HCT116 (cell line): ENCODE results near the gene BET1L. TPM values are rescaled to one million over a fixed set of nuclear protein-coding genes. Genes with fewer than 3 reads are reported as not detected.

ENCODE experiments used
- ATAC-seq: fragments of 200-7000 bp; cut with Tn5 transposase; 2 replicates; pipeline ENCODE4 v1.9.1; 2020; ENCODE audit warnings: mild to moderate bottlenecking, moderate library complexity
- BruUV-seq: library from RNA; stranded (reverse); fragments of 400-500 nt; replicated peaks from 2 replicates; lab custom pipeline; 2021; lab: Mats Ljungman, UMichigan
- CTCF ChIA-PET: fragments of 300-600 bp; sonication (Branson Sonifier 250); formaldehyde crosslinking; loops from one replicate; lab custom pipeline; 2021; ENCODE audit warnings: antibody characterized with exemption; lab: Charles Lee
- POLR2A ChIA-PET: fragments of 300-600, 350-600 bp; sonication (Branson Sonifier 250); formaldehyde crosslinking; loops from one replicate; lab custom pipeline; 2021; ENCODE audit warnings: antibody characterized with exemption; lab: Charles Lee
- RAD21 ChIA-PET, 2 experiments: fragments of 300-600 bp; sonication (Branson Sonifier 250); formaldehyde crosslinking; loops; one replicate each; lab custom pipeline; 2023; ENCODE audit warnings: low total read pairs in 2 of 2; ENCODE audit not compliant: uncharacterized antibody in 2 of 2, unreplicated experiment in 2 of 2, low non-redundant PET in 1 of 2; lab: Charles Lee
- DNase-seq: peaks from one replicate; pipeline ENCODE4 v3.0.0-alpha.2; 2010; ENCODE audit warnings: low read depth, low spot score
- H2AFZ ChIP-seq: fragments of 200-600 bp; shearing (Covaris generic), sonication (generic); 2 replicates; pipeline ENCODE4 v1.6.1; 2017; ENCODE audit warnings: low read depth, mixed run types, mixed read lengths, antibody characterized with exemption, low read length; ENCODE audit not compliant: poor library complexity, severe bottlenecking
- H3K27ac ChIP-seq: 2 replicates; pipeline ENCODE4 v1.5.1; 2012; ENCODE audit warnings: low read depth, low read length
- H3K27me3 ChIP-seq: fragments of 200-600 bp; sonication (generic); 2 replicates; pipeline ENCODE4 v1.6.1; 2016; ENCODE audit warnings: mixed run types, low read length, mixed read lengths; ENCODE audit not compliant: insufficient read depth
- H3K36me3 ChIP-seq, 2 experiments: fragments of 200-500 bp in 1 of 2; fragments of 200-600 bp in 1 of 2; sonication (Bioruptor generic) in 1 of 2; sonication (generic) in 1 of 2; 2 replicates each; pipeline versions ENCODE4 v1.5.1 to v1.6.1; 2014 to 2016; ENCODE audit warnings: low read length in 2 of 2, inconsistent platforms in 1 of 2, mixed read lengths in 1 of 2, mixed run types in 1 of 2; ENCODE audit not compliant: insufficient read depth in 2 of 2, control insufficient read depth in 1 of 2
- H3K4me1 ChIP-seq, 2 experiments: fragments of 200-600 bp in 1 of 2; sonication (generic) in 1 of 2; 2 replicates each; pipeline versions ENCODE4 v1.5.1 to v1.6.1; 2012 to 2017; ENCODE audit warnings: low read length in 2 of 2, inconsistent platforms in 1 of 2, mild to moderate bottlenecking in 1 of 2, mixed read lengths in 1 of 2, mixed run types in 1 of 2, moderate library complexity in 1 of 2; ENCODE audit not compliant: insufficient read depth in 2 of 2, control insufficient read depth in 1 of 2
- H3K4me2 ChIP-seq: fragments of 200-600 bp; sonication (generic); 2 replicates; pipeline ENCODE4 v1.6.1; 2017; ENCODE audit warnings: mixed run types, low read length, mixed read lengths
- H3K4me3 ChIP-seq, 2 experiments: fragments of 200-600 bp in 1 of 2; sonication (generic) in 1 of 2; replicated peaks in 1 of 2; 2 replicates each; pipeline ENCODE4 v1.5.1; 2011 to 2016; ENCODE audit warnings: low read length in 2 of 2, control low read depth in 1 of 2, low read depth in 1 of 2, mild to moderate bottlenecking in 1 of 2, mixed read lengths in 1 of 2, mixed run types in 1 of 2
- H3K79me2 ChIP-seq: fragments of 200-600 bp; sonication (generic); 2 replicates; pipeline ENCODE4 v1.6.1; 2017; ENCODE audit warnings: mild to moderate bottlenecking, mixed run types, low read length, moderate library complexity, mixed read lengths; ENCODE audit not compliant: insufficient read depth
- H3K9ac ChIP-seq: fragments of 200-600 bp; sonication (generic); 2 replicates; pipeline ENCODE4 v1.6.1; 2016; ENCODE audit warnings: low read length, mixed read lengths
- H3K9me2 ChIP-seq: fragments of 200-600 bp; sonication (generic), shearing (Covaris generic); 2 replicates; pipeline ENCODE4 v1.6.1; 2017; ENCODE audit warnings: mixed run types, mild to moderate bottlenecking, moderate library complexity; ENCODE audit not compliant: insufficient read depth
- H3K9me3 ChIP-seq, 2 experiments: fragments of 200-500 bp in 1 of 2; fragments of 200-600 bp in 1 of 2; sonication (Bioruptor generic) in 1 of 2; sonication (generic) in 1 of 2; 2 replicates each; pipeline ENCODE4 v1.6.1; 2014 to 2017; ENCODE audit warnings: low read length in 2 of 2, mixed read lengths in 2 of 2, inconsistent platforms in 1 of 2, low read depth in 1 of 2, mild to moderate bottlenecking in 1 of 2, mixed run types in 1 of 2, moderate library complexity in 1 of 2; ENCODE audit not compliant: control insufficient read depth in 1 of 2, insufficient read depth in 1 of 2
- H4K20me1 ChIP-seq: fragments of 200-600 bp; sonication (generic), shearing (Covaris generic); 2 replicates; pipeline ENCODE4 v1.6.1; 2017; ENCODE audit warnings: mixed run types, mild to moderate bottlenecking, moderate library complexity; ENCODE audit not compliant: insufficient read depth
- CEBPB ChIP-seq: IDR thresholded peaks from 2 replicates; pipeline ENCODE4 v1.6.1; 2012; ENCODE audit warnings: low read depth
- POLR2AphosphoS5 ChIP-seq: IDR thresholded peaks from 2 replicates; pipeline ENCODE4 v1.6.1; 2011; ENCODE audit warnings: mild to moderate bottlenecking, low read depth, low read length, moderate library complexity
- ZBTB33 ChIP-seq: IDR thresholded peaks from 2 replicates; pipeline ENCODE4 v1.6.1; 2011; ENCODE audit warnings: mild to moderate bottlenecking, low read length, moderate library complexity; ENCODE audit not compliant: insufficient replicate concordance; ENCODE audit errors: extremely low read depth
- ZFX ChIP-seq: fragments of 450-650 bp; IDR thresholded peaks from 2 replicates; pipeline ENCODE4 v1.6.1; 2017
- intact Hi-C: fragments of 100-400 bp; cut with micrococcal nuclease; formaldehyde crosslinking; loops from 2 replicates; pipeline ENCODE4 v1.10.0; 2022
- total RNA-seq: library from RNA; stranded (reverse); gene quantifications from one replicate; pipeline ENCODE4 v1.2.1, GENCODE V29; 2021; ENCODE audit not compliant: unreplicated experiment
- TF ChIP-seq, protein P1 (sequence below): IDR thresholded peaks from 2 replicates; pipeline ENCODE4 v1.6.1; 2012

The BET1L gene
- total RNA-seq, 1 experiment from 2014 or later, result 49.1 TPM

- CTCF ChIA-PET, result no interaction called here
- H3K9me2 ChIP-seq, result no peaks in the 10 kb centered on the region
- no peaks in the 10 kb centered on the region for H3K27me3 ChIP-seq
- no peak for TF ChIP-seq CEBPB
- peak; percentile 10 for TF ChIP-seq ZBTB33
- TF ChIP-seq ZFX, result peak; percentile 53; the same call in 1 of the 2 replicates
- peak; percentile 86 for TF ChIP-seq POLR2AphosphoS5
- TF ChIP-seq, all 23 proteins: peak for 3
- ATAC-seq (peak; percentile 71), DNase-seq (peak; percentile 43)
- RAD21 ChIA-PET, result no interaction called here
- H3K36me3 ChIP-seq, result peaks cover 38 to 62% of the 10 kb centered on the region in 2 experiments
- intact Hi-C loops, result no loop called here
- peak overlapping the region; percentile 89 for H3K9ac ChIP-seq
- peak overlapping the region; percentile 91 for H3K4me2 ChIP-seq
- no peaks in the 10 kb centered on the region for H4K20me1 ChIP-seq
- BruUV-seq, result no TSS peak
- peaks cover 72% of the 10 kb centered on the region for H3K79me2 ChIP-seq
- no peaks in the 10 kb centered on the region for H3K9me3 ChIP-seq
- no peak overlapping the region for H2AFZ ChIP-seq
- H3K4me1 ChIP-seq, result peaks cover 16 to 24% of the 10 kb centered on the region in 2 experiments
- peak overlapping the region; percentile 76 to 99 for H3K4me3 ChIP-seq
- H3K27ac ChIP-seq, result peak overlapping the region; percentile 94
- POLR2A ChIA-PET, result no interaction called here
Measured at GRCh38 chr11:208181-208916, 1.1 kb upstream of the BET1L start.

- RAD21 ChIA-PET, result no interaction called here
- H3K36me3 ChIP-seq, result peaks cover 33 to 56% of the 10 kb centered on the region in 2 experiments
- no peaks in the 10 kb centered on the region for H3K9me3 ChIP-seq
- H3K27me3 ChIP-seq, result no peaks in the 10 kb centered on the region
- peak overlapping the region; percentile 89 for H3K9ac ChIP-seq
- H3K4me1 ChIP-seq, result peaks cover 16 to 24% of the 10 kb centered on the region in 2 experiments
- H3K9me2 ChIP-seq, result no peaks in the 10 kb centered on the region
- H3K4me3 ChIP-seq, result peak overlapping the region; percentile 76 to 99
- peak overlapping the region; percentile 91 for H3K4me2 ChIP-seq
- POLR2A ChIA-PET, result interaction anchor here (1.0 to 1.2 kb wide), 2 partner anchors 148 to 240 kb away, joined by 4 to 7 read pairs; no protein-coding TSS in a partner anchor
- CTCF ChIA-PET, result no interaction called here
- peak overlapping the region; percentile 94 for H3K27ac ChIP-seq
- no peak overlapping the region for H2AFZ ChIP-seq
- intact Hi-C loops, result loop anchor here (1.0 kb wide), 1 partner anchor 28 kb away; the partner anchor contains the start of genes PSMD13 and SIRT3
- H4K20me1 ChIP-seq, result no peaks in the 10 kb centered on the region
- ATAC-seq, result peak; percentile 18
- H3K79me2 ChIP-seq, result peaks cover 72% of the 10 kb centered on the region
- TSS peak; percentile 83 for BruUV-seq
- no peak for DNase-seq
- TF ChIP-seq, protein P1, sequence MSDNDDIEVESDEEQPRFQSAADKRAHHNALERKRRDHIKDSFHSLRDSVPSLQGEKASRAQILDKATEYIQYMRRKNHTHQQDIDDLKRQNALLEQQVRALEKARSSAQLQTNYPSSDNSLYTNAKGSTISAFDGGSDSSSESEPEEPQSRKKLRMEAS, result no peak
- TF ChIP-seq ZFX (no peak), ZBTB33 (no peak)
Measured at GRCh38 chr11:207863-208180, 623 bp upstream of the BET1L start.
